Retinal pigment epithelial cell (primary cell): ENCODE results near the gene ETS2.

Experiments used
- DNase-seq: peaks from one replicate; pipeline ENCODE4 v3.0.0-alpha.2; 2010; ENCODE audit warnings: low read depth
- H3K4me3 ChIP-seq: 2 replicates; pipeline ENCODE4 v1.5.1; 2011; ENCODE audit warnings: mild to moderate bottlenecking, low read length, control low read depth, moderate library complexity
- CTCF ChIP-seq: conservative IDR thresholded peaks from 2 replicates; pipeline ENCODE4 v1.5.1; 2011; ENCODE audit warnings: low read depth, low read length, control low read depth, inconsistent platforms

ETS2 gene

GRCh38 chr21:38777531-38777930 lies 28.2 kb upstream of the ETS2 start:
- no peak overlapping the region for H3K4me3 ChIP-seq
- no peak for TF ChIP-seq CTCF
- DNase-seq = no peak

GRCh38 chr21:38780879-38781278 lies 24.9 kb upstream of the ETS2 start:
- DNase-seq = no peak
- no peak for TF ChIP-seq CTCF
- H3K4me3 ChIP-seq = no peak overlapping the region

GRCh38 chr21:38784458-38785266 lies 21.1 kb upstream of the ETS2 start:
- TF ChIP-seq CTCF = no peak
- H3K4me3 ChIP-seq = no peak overlapping the region
- no peak for DNase-seq

- DNase-seq = no peak
- no peak for TF ChIP-seq CTCF
- no peak overlapping the region for H3K4me3 ChIP-seq
Measured at GRCh38 chr21:38785483-38785882, 20.2 kb upstream of the ETS2 start.

GRCh38 chr21:38787016-38787415 lies 18.7 kb upstream of the ETS2 start:
- H3K4me3 ChIP-seq = no peak overlapping the region
- DNase-seq = no peak
- no peak for TF ChIP-seq CTCF

GRCh38 chr21:38787461-38788274 lies 18.1 kb upstream of the ETS2 start:
- TF ChIP-seq CTCF = no peak
- no peak for DNase-seq

More at GRCh38 chr21:38787461-38788274, 18.1 kb upstream of the ETS2 start:
- no peak overlapping the region for H3K4me3 ChIP-seq
